Skeletal muscle cell (primary cell): ENCODE data around the gene HOXD13.

Source experiments
- DNase-seq: peaks from one replicate; pipeline ENCODE4 v3.0.0-alpha.2; 2010; ENCODE audit warnings: low read depth
- H3K4me3 ChIP-seq: 2 replicates; pipeline ENCODE4 v1.5.1; 2011; ENCODE audit warnings: low read depth, mild to moderate bottlenecking, control low read depth, low read length, moderate library complexity

The HOXD13 gene

DNA sequence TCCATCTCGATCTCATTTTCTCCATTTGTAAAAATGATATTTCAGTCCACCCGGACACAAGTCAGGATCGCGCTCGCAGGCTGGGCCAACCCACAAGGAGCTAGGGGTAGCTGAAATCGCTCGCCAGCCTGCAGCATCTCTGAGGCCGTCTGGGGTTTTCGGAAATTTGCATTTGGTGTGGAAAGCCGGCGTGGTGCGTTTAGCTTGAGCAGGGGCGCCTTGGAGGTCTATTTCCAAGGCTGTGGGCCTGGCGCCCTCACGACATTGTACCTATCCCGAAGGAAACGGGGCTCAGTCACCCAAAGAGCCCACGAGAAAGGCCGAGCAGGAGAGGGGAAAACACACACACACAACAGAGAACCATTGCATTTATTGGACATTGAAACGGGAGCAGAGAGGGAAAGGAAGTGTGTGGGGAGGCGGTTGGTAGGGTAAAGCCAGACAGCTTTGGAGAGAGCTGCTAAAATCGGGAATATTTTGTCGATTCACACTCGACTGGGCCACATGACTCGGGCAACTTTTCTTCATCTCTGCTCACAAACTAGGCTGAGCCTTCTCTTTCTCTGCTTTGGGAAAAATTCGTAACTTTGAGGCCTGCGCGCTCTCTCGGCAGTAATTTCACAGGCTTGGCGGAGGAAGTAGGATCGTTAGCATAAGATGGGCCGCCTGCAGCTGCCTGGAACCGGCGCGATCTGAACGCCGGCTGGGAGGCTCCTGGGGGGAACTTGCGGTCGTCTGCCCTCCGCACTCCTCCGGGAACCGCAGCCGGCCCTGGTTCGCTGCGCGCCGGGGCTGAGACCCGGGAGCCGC is 35.9 kb downstream of the HOXD13 start:
- no peak for DNase-seq
- peak overlapping the region; percentile 48 for H3K4me3 ChIP-seq

DNA sequence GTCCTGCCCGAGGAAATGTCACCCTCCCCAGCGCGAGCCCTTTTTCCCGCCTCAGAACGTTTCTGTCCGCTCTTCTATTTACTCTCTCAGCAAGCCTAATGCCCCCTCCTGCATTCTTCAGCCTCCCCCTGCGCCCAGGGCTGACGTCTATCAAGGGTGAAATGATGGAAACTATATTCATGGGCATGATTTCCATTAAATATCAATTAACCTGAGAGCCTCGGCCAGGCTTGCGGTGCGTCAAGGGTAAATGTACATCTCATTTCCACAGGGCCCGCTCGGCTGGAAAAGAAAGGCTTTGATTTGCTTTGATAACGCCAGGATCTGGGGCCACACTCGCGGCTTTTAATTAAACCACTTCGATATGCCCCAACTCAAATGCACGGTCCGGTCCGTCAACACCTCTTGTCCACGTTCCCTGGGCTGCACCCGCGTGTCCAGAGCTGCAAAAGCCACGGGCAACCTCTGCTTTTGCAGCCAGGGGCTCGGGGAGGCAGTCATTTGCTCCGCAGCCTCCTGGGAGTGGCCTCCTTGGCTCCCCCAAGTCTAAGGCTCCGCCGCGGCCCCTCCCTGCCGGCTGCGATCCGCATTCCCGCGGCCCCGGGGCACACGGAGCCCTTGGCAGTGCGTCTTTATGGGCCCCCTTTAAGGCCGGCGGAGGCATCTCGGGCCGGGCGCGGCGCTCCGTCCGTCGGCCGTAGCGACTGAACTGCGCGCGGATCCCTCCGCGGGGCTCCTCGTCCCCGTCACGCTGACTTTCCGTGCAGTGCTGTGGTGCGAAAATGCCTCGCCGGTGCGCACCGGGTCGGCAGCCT is 36.7 kb downstream of the HOXD13 start, which contains the start of gene HOXD8:
TSS of gene HOXD8 (plus strand) at position 724 of the 815 bp plus-strand sequence. CDS start 662 bp downstream, outside the sequence.
- DNase-seq = peak; percentile 73

DNA sequence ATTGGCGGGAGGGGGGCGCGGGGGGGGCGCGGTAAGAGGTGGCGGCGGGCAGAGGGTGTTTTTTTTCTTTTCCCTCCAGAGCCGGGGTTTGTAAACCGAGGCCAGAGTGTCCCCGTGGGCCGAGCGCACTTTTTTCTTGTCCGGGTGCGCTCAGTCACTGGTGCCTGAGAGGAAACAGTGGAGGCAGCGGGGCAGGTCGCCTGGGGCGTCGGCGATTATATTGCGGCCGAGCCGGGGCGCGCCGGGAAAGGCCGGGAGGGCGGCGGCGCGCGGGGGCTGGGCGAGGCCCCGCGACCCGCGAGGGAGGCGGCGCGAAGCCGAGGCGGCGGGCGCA is 37.3 kb downstream of the HOXD13 start:
- no peak for DNase-seq
- peak overlapping the region; percentile 48 for H3K4me3 ChIP-seq

More for the DNA sequence above, 36.7 kb downstream of the HOXD13 start, which contains the start of gene HOXD8:
- H3K4me3 ChIP-seq = peak within 1 kb of the TSS; percentile 48

DNA sequence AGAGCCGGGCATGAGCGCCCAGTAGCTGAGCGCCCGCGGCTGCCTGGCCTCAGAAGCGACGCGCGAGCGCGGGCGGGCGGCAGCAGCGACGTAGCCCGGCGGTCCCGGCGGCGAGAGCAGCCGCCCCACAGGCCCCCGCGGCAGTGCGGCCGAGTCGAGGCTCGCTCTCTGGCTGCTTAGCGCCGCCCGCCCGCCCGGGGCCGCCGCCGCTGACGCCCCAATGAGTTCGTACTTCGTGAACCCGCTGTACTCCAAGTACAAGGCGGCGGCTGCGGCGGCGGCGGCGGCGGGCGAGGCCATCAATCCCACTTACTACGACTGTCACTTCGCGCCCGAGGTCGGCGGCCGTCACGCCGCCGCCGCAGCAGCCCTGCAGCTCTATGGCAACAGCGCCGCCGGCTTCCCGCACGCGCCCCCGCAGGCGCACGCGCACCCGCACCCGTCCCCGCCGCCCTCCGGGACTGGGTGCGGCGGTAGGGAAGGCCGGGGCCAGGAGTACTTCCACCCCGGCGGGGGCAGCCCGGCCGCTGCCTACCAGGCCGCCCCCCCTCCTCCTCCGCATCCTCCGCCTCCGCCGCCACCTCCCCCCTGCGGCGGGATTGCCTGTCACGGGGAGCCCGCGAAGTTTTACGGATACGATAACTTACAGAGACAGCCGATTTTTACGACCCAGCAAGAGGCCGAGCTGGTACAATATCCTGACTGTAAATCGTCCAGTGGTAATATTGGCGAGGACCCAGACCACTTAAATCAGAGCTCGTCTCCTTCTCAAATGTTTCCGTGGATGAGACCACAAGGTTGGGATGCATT is 37.8 kb downstream of the HOXD13 start:
- DNase-seq = no peak

DNA sequence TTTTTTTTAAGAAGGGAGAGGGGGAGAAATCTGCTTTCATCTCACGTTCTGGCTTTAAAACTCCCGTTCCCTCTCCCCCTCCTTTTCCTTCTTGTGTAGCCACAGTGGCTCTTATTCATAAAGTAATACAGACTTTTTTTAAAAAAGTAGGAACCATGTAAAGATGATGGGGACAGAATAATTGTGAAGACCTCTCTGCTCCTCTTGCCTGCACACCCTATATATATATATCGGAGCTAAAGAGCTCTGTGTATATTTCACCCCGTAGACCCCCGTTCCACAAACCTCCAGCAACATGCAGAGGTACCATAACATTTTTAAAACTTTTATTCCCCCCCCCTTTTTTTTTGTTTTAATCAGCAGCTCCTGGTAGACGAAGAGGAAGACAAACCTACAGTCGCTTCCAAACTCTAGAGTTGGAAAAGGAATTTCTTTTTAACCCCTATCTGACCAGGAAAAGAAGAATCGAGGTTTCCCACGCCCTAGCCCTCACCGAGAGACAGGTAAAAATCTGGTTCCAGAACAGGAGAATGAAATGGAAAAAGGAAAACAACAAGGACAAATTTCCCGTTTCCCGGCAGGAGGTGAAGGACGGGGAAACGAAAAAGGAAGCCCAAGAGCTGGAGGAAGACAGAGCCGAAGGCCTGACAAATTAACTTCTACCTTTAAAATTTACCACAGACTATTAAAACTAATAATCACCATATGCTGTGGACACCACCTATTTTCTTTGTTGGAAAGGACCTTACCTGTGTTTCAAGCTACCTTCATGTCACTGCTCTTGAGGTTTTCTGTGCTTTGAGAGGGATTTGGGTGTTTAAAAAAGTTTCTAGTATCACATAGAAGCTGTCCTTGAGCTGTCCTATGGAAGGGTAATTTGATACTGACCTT is 38.7 kb downstream of the HOXD13 start:
- no peak for DNase-seq
- peak overlapping the region; percentile 48 for H3K4me3 ChIP-seq

More for the DNA sequence above, 37.8 kb downstream of the HOXD13 start:
- peak overlapping the region; percentile 48 for H3K4me3 ChIP-seq

DNA sequence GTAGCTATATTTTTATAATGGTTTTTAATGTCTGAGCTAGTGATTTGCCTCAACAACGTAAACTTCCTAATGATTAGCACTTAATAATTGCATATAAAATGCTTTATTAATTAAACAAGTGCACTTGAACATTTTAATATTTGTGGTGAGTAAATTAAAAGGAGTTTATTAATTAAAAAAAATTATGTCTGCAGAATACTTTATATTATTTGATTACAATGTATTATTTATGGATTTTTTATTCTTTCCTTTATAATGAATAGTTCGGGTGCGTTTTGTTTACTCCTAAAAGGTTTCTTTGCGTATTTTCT is 39.3 kb downstream of the HOXD13 start:
- H3K4me3 ChIP-seq = peak overlapping the region; percentile 48
- no peak for DNase-seq

DNA sequence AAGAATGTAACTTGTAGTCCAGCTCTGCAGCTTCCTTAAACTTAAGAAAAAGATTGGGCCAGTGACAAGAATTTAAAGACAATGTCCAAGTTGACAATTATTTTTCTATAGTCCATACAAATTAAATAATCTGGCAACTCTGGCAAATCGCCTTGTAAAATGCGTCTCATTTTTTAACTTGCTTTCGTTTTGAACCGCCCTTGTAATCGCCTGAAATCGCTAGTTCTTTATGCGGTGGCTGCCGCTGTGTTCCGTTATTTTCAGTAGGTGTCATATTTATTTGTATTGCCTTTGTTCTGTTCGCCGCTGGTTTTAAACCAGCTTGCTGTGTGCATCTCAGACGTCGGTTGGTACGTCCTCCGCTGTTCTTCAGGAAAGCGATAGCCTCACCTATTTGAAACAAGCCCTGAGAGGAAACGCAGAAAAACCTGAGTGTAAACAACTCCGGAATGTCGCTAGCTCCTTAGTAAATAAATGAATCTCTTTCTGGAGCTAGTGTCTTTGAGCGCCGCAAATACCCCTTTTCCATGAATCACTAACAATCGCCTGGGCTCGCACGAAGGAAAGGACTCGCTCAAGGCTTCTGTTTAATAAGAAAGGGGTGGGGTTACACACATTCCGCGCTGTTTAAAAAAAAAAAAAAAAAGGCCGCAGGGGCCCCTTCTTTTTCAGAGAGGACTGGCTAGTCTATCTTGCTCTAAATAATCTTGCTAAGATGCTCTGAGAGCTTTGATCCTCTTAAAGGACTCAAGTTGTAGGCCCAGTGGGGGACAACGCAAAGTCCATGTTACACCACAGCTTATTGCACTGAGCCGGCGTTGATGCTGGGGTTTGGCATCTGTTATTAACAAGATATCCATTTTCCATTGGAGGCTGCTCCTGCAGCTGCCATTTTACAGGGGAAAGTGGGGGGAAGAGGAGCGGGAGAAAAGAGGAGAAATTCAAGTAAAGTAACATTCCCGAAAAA is 40.0 kb downstream of the HOXD13 start:
- peak overlapping the region; percentile 14 for H3K4me3 ChIP-seq
- DNase-seq = no peak

DNA sequence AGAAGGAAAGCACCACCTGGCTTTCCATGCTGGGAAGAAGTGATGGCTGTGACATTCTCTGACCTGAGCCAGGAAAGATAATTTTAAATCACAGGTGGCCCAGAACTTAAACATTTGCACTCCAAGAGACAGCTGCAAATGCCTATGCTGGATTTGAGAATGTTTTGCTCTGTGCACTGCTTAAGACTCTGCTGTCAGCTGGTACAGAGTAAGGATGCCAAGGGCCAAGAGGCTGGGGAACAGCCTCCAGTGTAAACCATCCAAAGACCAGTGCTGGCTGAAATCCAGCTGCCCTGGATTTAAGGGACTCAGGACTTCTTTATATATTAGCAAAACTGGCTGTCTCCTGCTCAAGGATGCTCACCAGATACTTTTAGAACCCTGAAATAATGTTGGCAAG is 40.9 kb downstream of the HOXD13 start:
- H3K4me3 ChIP-seq = no peak overlapping the region
- DNase-seq = no peak

DNA sequence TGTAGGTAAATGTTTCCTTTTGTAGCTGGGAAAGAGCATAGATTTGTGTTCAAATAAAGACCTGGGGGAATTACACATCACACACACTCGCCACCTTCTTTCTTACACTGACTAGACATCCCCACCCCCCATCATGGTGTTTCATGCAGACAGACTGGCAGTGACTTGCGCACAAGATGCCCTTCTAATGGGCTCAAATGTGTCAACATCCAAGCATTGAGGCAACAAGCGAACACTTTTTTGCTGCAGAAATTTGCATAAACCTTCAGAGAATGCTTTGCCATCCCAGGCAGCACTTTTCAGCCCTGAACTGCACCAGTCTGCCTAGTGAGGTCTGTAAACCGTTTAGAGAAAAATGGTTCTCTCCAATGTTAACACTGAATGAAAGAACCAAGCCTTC is 41.5 kb downstream of the HOXD13 start:
- no peak for DNase-seq
- H3K4me3 ChIP-seq = no peak overlapping the region

DNA sequence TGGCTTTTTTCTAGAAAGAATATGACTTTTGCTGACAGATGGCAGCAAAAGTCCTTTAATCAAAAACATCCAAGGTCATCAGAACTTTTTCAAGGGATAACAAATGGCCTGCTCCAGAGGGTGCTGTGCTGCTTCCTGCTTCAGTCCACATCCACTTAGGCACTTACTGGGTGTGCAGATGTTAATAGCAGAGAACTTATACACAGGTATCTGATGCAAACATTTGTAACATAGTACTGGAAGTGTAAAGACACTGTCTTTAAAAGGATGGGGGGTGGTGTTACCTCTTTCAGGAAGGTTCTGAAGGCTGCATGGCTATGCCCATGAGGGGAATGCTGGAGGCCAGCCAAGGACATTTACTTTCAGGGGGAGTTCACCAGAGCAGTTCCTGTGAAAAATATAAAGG is 42.5 kb downstream of the HOXD13 start:
- no peak for DNase-seq
- H3K4me3 ChIP-seq = no peak overlapping the region

DNA sequence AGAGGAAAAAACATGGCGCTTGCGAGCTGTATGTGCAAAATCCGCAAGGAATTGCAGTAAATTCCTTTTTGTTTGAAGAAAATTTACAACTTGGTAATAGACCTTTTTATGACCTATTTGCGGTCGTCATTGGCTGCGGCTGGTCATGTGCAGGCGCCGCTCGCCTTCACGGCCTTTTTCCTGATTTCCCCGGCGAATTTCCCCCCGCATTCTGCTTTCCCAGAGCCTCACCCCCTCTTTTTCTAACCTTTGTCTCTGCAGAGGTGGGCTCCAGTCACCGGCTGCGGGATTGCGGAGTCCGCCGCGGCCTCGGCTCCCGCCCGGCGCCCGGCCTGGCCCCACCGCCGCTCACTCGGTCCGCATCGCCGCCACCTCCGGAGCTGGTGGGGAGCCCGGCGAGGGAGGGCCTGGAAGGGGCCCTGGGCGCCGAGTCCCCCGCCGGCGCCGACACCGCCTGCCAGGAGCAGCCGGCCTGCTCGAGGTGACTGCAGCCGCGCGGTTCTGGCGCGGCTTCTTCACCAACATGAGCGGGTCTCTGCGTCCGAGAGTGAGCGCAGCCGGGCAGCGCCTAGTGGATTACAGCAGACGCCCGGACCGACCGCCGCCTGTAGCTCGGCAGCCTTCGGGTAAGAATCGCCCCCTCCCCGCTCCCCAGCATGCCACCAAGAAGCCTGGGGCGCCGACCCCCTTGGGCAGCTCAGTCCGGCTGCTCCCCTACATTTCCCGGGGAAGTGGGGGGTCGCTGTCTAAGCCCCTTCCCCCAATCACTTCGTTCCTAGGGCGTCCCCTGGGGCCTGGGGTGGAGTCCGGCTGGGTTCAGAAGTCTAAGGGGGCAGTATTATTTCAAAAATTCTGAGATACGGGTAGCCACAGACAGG is 44.1 kb downstream of the HOXD13 start:
- peak overlapping the region; percentile 68 for H3K4me3 ChIP-seq
- no peak for DNase-seq

DNA sequence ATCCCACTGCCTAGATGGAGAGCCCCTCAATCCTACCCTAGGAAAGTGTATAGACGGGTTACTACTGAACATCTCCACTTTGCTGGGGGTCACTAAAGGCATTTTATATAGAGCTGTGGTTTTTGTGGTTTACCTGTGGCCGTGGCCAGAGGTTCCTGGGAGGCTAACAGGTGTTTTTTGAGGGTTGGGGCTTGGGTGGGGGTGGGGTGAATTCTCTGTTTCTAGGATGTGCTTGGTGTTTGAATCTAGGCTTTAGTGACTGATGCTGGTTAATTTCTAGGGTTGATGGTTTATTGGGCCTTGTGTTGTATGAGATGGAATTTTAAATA is 44.7 kb downstream of the HOXD13 start:
- DNase-seq = no peak
- H3K4me3 ChIP-seq = peak overlapping the region; percentile 68

DNA sequence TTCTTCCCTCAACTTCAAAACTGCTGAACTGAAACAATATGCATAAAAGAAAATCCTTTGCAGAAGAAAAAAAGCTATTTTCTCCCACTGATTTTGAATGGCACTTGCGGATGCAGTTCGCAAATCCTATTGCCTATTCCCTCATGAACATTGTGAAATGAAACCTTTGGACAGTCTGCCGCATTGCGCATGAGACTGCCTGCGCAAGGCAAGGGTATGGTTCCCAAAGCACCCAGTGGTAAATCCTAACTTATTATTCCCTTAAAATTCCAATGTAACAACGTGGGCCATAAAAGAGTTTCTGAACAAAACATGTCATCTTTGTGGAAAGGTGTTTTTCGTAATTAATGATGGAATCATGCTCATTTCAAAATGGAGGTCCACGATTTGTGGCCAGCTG is 45.4 kb downstream of the HOXD13 start:
- peak overlapping the region; percentile 68 for H3K4me3 ChIP-seq
- no peak for DNase-seq

DNA sequence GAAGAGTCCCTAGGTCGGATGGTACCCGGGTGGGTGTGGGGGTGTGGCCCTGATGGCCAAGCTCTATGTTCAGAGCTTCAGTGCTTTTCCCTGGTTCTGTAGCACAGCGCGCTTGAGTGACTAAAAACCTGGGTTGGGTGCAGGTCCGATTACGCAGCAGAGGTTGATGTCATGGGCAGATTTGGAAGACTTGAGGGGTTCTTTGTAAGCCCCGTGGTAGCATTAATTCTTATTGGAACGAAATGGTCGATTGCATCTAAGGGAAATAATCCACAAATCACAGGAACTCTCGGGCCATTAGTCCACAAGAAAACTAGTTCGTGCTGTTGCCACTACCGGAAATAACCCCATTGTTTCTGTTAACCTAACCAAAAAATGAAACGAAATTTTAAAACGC is 46.0 kb downstream of the HOXD13 start:
- H3K4me3 ChIP-seq = peak overlapping the region; percentile 68
- no peak for DNase-seq

DNA sequence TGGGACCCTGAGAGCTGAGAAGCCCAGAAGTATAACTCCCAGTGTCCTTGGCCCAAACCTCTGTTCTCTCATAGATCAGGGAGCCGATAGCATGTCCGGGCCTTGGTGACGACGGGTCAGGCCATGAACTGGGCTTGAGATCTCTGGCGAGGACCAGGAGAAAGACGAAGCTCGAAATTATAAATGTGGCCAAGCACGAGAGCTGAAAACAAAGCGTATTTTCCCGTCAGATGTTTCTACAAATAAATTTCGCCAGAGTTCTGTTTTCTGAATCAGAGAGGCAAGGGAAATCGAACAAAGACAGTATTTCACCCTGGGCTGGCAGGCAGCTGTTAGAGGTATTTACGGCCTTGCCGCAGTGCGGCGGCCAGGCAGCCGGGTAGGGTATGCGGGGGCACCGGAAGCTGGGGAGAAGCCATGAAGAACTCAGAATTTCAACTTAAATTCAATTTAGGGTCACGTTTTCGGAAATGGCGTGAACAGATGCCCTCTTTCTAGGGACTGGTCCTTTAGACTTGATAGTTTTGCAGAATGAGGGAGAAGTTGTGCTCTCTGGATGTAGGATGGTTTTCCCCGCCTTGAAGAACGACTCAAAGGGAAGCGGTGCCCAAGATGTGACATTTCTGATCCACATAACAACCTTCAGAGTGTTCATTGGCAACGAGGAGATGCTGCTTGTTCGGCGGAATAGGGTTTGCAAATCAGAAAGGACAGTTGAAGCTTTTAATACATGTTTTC is 46.6 kb downstream of the HOXD13 start:
- peak overlapping the region; percentile 68 for H3K4me3 ChIP-seq

DNA sequence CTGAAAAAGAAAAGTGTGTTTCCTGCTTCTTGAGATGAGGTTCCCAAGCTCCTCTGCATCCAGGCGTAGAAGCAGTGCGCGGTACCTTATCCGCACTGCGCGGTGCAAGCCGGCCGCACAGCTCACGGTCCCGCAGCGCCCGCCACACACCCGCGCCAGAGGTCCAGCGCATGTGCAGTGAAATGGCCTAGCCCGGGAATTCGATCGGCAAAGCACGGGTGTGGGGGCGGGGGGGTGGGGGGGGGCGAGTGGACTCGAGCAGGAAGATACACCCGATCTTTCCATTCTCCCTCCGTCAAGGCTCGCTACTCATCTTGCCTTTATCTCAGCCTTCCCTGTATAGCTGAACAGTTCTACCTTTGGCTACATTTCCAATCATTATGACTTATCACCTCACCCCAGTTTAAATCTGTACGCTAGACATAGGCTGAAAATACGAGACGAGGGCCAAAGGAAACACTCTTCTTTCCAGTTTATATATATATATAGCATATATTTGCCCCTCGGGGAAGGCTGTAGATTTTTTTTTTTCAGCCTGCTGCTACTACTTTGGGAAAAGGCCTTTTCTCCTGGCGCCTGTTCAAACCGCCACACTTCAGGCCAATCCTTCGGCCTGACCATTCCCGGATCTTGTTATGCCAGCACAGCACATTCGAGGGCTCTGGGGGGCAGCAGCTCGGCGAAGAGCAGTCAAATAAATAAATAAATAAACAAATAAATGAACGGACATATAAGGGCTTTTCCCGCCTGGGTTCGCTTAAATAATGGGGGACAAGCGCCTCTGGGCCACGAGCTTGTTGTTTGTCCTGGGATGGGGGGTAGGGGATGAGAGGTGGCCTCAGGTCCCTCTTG is 47.4 kb downstream of the HOXD13 start:
- peak overlapping the region; percentile 59 for H3K4me3 ChIP-seq
- DNase-seq = no peak

More for the DNA sequence above, 46.6 kb downstream of the HOXD13 start:
- DNase-seq = no peak
